ENCODE measurements around the gene MED1.

The MED1 gene

DNA sequence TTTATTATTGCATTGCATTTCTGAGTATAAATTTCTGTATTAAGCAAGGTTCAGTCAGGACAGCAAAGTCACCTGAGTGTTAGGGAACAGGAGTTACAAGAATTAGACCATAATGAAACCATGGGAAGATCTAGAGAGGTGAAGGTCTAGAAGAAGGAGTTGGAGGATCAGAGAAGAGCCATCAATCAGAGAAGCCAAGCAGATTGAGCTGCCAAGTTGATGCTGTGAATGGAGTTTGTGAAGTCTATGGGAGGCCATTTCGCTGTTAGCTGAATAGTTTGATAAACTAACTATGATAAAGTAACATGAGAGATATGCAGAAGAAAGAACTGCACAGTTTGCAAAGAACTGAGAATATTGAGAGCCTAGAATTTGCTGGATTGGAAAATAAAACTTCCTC, 90.0 kb downstream of the MED1 start:
- no peak for DNase-seq

DNA sequence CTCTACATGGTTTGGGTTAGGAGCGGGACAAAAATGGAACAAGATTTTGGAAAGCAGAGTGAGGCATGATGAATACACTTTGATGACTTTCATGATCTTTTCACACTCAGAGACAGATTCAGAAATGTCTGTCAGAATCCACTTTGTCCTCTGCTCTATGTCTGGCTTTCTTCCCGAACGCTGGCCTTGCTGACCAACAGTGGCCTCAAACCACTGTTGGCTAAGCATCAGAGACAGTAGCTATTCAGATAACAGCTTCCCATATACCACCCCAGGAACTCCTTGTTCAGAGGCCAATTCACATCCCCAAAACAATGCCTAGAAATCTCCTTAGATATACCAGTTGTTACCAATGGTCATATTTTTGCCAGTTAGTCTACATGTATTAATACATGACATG, 90.5 kb downstream of the MED1 start:
- no peak for DNase-seq

DNA sequence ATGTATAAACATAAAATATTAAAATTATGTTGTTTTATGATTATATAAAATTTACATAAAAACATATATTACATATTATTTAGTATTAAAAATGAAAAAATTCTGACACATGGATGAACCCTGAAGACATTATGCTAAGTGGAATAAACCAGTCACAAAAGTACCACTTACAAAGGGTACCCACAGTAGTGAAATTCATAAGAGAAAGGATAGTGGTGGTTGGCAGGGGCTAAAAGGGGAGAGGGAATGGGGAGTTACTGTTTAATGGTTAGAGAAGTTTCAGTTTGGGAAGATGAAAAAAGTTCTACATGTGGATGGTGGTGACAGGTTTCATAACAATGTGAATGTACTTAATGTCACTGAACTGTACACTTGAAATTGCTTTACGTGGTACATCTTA, 91.1 kb downstream of the MED1 start:
- no peak for DNase-seq

DNA sequence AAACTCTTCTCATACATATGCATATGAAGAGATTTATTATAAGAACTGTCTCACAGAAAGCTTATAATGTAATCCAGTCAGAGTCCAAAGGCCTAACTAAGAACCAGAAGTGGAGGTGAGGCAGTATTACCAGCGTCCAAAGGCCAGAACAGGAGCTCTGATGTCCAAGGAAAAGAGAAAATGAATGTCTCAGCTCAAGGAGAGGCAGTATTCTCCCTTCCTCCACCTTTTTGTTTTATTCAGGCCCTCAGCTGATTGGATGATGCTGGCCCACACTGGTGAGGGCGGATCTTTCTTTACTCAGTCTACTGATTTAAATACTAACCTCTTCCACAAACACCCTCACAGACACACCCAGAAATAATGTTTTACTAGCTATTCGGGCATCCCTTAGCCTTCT, 93.1 kb downstream of the MED1 start:
- no peak for DNase-seq

DNA sequence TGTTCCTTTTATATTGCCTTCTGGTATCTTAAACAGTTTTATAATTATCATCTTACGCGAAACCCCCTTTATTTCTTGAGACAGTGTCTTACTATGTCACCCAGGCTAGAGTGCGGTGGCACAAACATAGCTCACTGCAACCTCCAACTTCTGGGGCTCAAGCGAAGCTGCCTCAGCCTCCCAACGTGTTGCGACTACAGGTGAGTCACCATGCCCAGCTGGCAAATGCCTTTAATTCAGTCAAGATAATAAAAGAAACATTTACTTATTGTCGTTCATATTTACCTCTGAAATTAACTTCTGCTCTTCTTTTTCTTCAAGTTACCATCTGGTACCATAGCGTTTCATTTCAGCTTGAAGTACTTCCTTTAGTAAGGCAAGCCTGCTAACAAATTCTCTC, 93.6 kb downstream of the MED1 start:
- no peak for DNase-seq
